Thoracic aorta (tissue), 2 donors: ENCODE measurements around the gene TLR1. TPM values are rescaled to one million over a fixed set of nuclear protein-coding genes. Genes with fewer than 3 reads are reported as not detected.
A peak's percentile ranks its signal among the peaks of the same experiment; 100 is the strongest.

Source experiments
- ATAC-seq: fragments of 150-250 bp; one replicate; pipeline ENCODE4 v1.8.0; 2017; ENCODE audit warnings: low read depth; ENCODE audit not compliant: insufficient number of reproducible peaks, low FRiP score
- DNase-seq: peaks from one replicate; pipeline ENCODE4 v3.0.0-alpha.2; 2020; ENCODE audit warnings: low spot score
- H3K27ac ChIP-seq, 2 donors: fragments of 200-600 bp; sonication (generic); 1 replicate in 1 of 2; 2 replicates in 1 of 2; pipeline ENCODE4 v1.5.1; 2016; ENCODE audit warnings: mild to moderate bottlenecking in 2 of 2, moderate library complexity in 2 of 2
- H3K27me3 ChIP-seq: fragments of 200-600 bp; sonication (generic); replicated peaks from 2 replicates; pipeline ENCODE4 v1.6.0; 2016; ENCODE audit warnings: mild to moderate bottlenecking; ENCODE audit not compliant: insufficient read depth
- H3K36me3 ChIP-seq: fragments of 200-600 bp; sonication (generic); one replicate; pipeline ENCODE4 v1.5.1; 2016
- H3K4me1 ChIP-seq, 2 donors: fragments of 200-600 bp; sonication (generic); 1 replicate in 1 of 2; 2 replicates in 1 of 2; pipeline versions ENCODE4 v1.5.1 to v1.6.0; 2016; ENCODE audit warnings: low read depth in 2 of 2, mild to moderate bottlenecking in 1 of 2; ENCODE audit not compliant: control insufficient read depth in 1 of 2
- H3K4me3 ChIP-seq: fragments of 200-600 bp; sonication (generic); 2 replicates; pipeline ENCODE4 v1.5.1; 2016; ENCODE audit warnings: mild to moderate bottlenecking
- H3K9me3 ChIP-seq: fragments of 200-600 bp; sonication (generic); 2 replicates; pipeline ENCODE4 v1.5.1; 2016
- total RNA-seq, 2 donors: library from RNA; depleted of rRNA; stranded (reverse); fragments of >200 nt; gene quantifications; one replicate each; pipeline versions ENCODE4 v1.1.0 to v1.2.3, GENCODE V29; 2016
- TF ChIP-seq, protein P1 (sequence below): fragments of 200-600 bp; sonication (generic); IDR thresholded peaks from one replicate; pipeline ENCODE4 v1.5.1; 2019; ENCODE audit warnings: antibody characterized with exemption

Gene TLR1
- total RNA-seq, 2 donors from 2014 or later = 16.1 to 36.3 TPM

DNA sequence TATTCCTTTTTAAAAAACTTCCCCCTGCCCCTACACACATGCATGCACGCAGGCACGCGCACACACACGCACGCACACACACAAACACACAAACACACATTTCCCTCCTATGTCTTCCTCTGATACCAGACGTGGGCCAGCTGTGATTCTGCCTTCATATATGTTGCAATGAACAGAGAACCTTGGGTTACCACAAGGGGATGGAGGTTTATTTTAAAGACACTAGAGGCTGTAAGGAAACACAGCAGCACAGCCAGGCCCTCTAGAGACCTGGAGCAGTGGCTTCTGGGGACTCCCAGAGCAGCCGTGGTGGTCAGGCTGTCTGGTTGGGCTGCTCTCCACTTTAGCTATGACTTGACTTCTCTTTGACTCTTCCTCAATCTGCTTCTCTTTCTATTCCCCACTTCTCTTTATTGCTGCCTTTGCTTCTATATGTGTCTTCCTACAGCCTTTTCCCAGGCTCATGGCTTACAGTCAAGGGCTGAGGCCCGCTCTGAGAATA, 18.6 kb downstream of the TLR1 start:
- no peak for ATAC-seq
- no peaks in the 10 kb centered on the region for H3K9me3 ChIP-seq
- no peaks in the 10 kb centered on the region for H3K36me3 ChIP-seq
- TF ChIP-seq, protein P1, sequence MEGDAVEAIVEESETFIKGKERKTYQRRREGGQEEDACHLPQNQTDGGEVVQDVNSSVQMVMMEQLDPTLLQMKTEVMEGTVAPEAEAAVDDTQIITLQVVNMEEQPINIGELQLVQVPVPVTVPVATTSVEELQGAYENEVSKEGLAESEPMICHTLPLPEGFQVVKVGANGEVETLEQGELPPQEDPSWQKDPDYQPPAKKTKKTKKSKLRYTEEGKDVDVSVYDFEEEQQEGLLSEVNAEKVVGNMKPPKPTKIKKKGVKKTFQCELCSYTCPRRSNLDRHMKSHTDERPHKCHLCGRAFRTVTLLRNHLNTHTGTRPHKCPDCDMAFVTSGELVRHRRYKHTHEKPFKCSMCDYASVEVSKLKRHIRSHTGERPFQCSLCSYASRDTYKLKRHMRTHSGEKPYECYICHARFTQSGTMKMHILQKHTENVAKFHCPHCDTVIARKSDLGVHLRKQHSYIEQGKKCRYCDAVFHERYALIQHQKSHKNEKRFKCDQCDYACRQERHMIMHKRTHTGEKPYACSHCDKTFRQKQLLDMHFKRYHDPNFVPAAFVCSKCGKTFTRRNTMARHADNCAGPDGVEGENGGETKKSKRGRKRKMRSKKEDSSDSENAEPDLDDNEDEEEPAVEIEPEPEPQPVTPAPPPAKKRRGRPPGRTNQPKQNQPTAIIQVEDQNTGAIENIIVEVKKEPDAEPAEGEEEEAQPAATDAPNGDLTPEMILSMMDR = no peak
- H3K4me1 ChIP-seq = no peaks in the 10 kb centered on the region
- no peaks in the 10 kb centered on the region for H3K27me3 ChIP-seq
- DNase-seq = no peak
- no peak overlapping the region for H3K27ac ChIP-seq
- H3K4me3 ChIP-seq = no peak overlapping the region

DNA sequence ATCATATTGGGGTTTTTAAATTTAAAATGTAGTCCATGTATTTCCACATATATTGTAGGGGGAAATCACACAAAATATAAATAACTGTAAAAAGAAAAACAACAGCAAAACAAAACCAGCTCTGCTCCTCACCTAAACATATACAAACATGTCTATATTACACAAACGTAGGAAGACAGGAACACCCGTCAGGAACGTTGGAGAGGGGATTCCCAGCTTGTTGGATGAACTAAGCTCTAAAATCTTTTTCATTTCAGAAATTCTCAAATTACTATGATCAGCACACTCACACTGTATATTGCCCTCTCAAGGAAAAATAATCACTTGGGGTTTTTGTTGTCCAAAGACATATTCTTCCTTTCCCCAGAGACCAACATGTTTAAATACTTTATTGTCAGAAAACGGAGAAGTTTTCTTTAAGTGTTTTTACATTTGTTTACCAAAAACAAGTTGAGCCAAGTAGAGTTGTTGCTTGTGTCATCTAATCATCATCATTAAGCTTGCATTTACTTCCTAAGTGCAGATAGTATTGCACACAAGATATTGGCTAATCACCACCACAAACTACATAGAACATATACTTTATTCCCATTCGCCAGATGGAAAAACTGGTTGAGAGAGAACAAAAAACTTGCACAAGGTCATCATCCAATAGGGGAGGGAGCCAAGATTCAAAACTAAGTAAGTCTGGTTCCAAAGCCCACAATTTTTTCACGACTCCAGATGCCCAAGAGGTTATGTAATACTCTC, 19.4 kb downstream of the TLR1 start:
- DNase-seq (no peak), ATAC-seq (no peak)
- TF ChIP-seq, protein P1 = no peak
- Histone ChIP-seq H3K36me3 (no peaks in the 10 kb centered on the region), H3K27me3 (no peaks in the 10 kb centered on the region), H3K9me3 (no peaks in the 10 kb centered on the region), H3K4me1 (no peaks in the 10 kb centered on the region), H3K27ac (no peak overlapping the region), H3K4me3 (no peak overlapping the region)

DNA sequence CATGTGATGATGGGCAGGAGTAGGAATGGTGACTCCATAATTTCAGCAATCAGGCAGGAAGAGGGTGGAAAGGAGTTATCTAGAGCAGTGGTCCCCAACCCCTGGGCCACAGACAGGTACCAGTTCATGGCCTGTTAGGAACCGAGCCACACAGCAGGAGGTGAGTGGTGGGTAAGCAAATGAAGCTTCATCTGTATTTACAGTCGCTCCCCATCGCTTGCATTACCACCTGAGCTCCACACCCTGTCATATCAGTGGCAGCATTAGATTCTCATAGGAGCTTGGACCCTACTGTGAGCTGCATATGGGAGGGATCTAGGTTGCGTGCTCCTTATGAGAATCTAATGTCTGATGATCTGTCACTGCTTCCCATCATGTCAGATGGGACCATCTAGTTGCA, 20.4 kb downstream of the TLR1 start:
- no peak overlapping the region for H3K4me3 ChIP-seq
- TF ChIP-seq, protein P1 = no peak
- no peaks in the 10 kb centered on the region for H3K36me3 ChIP-seq
- ATAC-seq = no peak
- no peaks in the 10 kb centered on the region for H3K4me1 ChIP-seq
- DNase-seq = no peak
- H3K27me3 ChIP-seq = no peaks in the 10 kb centered on the region
- H3K9me3 ChIP-seq = no peaks in the 10 kb centered on the region
- no peak overlapping the region for H3K27ac ChIP-seq

DNA sequence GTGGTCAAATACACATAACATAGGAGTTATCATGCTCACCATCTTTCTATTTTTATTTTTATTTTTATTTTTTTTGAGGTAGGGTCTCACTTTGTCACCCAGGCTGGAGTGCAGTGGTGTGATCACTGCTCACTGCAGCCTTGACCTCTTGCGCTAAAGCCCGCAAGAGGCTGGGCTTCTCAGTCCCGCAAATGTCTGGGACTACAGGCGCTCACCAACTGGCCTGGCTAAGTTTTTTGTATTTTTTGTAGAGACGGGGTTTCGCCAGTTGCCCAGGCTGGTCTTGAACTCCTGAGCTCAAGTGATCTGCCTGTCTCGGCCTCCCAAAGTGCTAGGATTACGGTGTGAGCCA, 21.5 kb downstream of the TLR1 start:
- Histone ChIP-seq H3K27me3 (no peaks in the 10 kb centered on the region), H3K4me1 (no peaks in the 10 kb centered on the region), H3K4me3 (no peak overlapping the region), H3K27ac (no peak overlapping the region), H3K9me3 (no peaks in the 10 kb centered on the region), H3K36me3 (no peaks in the 10 kb centered on the region)
- DNase-seq = no peak
- no peak for ATAC-seq
- TF ChIP-seq, protein P1 = no peak

DNA sequence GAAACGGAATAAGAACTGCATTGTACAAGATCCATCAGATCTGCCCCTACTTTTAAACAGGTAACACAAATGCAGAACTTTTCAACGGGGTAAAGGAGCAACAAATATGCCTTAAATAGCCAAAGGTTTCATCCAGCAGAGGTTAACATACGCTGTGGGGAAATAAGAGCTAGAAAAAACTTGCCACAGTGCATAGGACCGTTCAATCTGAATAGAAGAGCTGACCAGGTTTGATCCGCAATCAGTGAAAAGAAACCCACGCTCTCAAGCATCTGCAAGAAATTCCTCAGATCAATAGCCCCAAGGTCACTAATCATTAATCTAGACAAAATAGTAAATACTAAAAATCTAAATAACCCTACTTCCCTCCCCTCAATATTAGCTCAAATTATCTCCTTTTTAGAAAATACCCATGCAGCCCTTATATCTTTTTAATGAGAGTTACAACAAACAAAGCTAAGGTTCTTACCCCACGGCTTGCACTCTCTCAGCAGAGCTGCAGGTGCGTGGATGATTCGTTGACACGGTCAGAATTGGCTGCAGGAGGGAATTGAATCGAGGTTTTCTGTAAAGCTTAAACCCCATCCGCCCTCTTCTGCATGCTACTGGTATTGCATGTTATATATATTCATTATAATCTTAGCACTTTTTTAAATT, 22.0 kb downstream of the TLR1 start, which contains the start of gene TLR10:
TLR10 (minus strand) TSS at position 539 of the 657 bp plus-strand sequence. CDS start 7,400 bp downstream, outside the sequence.
- no peak within 1 kb of the TSS for H3K27ac ChIP-seq
- no peaks in the 10 kb centered on the region for H3K36me3 ChIP-seq
- no peak within 1 kb of the TSS for H3K4me3 ChIP-seq
- no peaks in the 10 kb centered on the region for H3K4me1 ChIP-seq
- H3K9me3 ChIP-seq = no peaks in the 10 kb centered on the region
- DNase-seq (no peak), ATAC-seq (no peak)
- H3K27me3 ChIP-seq = no peaks in the 10 kb centered on the region
- TF ChIP-seq, protein P1 = peak; percentile 71
